GM12892 (cell line): Measurements from ENCODE around the gene STRA8.
A peak's percentile ranks its signal among the peaks of the same experiment; 100 is the strongest.
"Not testable (repeated sequence)": the region's sequence is repeated elsewhere in the genome, so short reads cannot be mapped to it uniquely, and the experiment has no call there.

ENCODE experiments used
- DNase-seq: peaks from one replicate; pipeline ENCODE4 v3.0.0; 2011; ENCODE audit not compliant: insufficient read length
- FAIRE-seq: peaks from 2 replicates; lab custom pipeline; 2011; peaks lifted over from hg19 to GRCh38; lab: Jason Lieb, UNC
- POLR2A ChIP-seq: IDR thresholded peaks from 2 replicates; pipeline ENCODE4 v1.6.1; 2011; ENCODE audit warnings: low read depth, low read length, control low read depth
- POLR2AphosphoS5 ChIP-seq: IDR thresholded peaks from 2 replicates; pipeline ENCODE4 v1.6.1; 2011; ENCODE audit warnings: low read depth, low read length, control low read depth
- TAF1 ChIP-seq: IDR thresholded peaks from 2 replicates; pipeline ENCODE4 v1.6.1; 2011; ENCODE audit warnings: low read depth, mild to moderate bottlenecking, control low read depth, low read length, borderline replicate concordance

STRA8 gene

DNA sequence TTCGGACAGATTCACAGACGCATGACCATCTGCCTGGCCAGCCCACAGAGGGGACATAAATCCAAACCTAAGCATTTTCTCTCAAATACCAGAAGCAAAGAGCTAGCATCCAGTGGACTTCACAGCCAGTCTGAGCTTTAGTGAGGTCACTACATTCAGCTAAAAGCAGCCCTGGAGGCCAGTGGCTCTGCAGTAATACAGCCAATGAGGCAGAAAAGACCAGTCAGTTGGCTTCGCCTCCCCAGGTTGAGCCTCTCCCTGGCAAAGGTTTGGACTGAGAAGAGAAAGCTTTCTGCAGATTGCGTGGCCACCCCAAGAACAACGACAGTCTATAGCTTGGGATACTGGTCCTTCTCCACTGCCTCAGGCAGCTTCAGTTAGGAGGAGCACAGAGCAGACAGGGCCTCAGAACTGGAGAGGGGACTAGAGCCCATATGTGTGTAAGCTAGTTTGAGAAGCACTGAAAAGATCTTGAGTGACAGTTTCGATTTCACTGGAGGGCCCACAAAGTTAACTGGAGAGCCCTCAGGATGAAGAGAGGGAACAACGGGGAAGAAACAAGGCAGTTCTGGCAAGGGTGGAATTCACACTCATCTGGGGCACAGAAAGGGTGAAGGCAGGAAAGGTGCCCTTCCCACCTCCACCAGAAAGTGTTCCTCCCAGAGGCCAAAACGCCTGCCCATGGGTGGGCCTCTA is 26.1 kb upstream of the STRA8 start:
- TF ChIP-seq POLR2A (no peak), TAF1 (no peak), POLR2AphosphoS5 (no peak)
- no peak for DNase-seq
- peak; percentile 60 for FAIRE-seq

DNA sequence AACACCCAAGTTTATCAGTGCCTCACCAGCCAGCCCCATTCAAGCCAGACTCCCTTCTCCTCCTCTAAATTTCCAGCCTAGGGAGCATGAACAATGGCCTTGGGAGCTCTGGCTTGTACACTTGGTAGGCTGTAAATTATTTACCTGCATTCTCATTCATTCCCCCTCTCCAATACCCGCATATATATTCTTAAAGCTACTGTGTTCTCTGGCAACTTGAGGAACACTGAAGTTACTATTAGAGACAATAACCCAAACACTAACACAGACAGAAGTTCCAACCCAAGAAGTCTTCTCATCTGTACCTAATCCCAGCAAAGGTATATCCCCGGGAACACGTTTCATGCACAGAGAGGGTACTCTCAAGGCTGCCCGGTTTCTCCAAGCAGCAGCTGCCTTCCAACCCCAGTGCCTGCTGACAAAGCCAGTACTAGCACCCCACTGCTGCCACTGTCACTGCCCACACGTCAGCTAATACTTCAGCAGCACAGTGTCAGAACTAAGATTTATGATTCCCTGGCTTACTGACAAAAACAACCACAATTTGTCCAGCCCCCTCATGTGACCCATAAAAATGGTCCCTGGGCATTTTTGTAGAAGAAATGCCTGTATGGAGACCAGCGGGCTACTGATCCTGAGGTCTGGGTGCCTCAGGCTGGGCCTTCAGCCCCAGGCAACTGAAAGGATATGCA is 25.4 kb upstream of the STRA8 start:
- DNase-seq (no peak), FAIRE-seq (no peak)
- no peak for TF ChIP-seq TAF1
- no peak for TF ChIP-seq POLR2A
- TF ChIP-seq POLR2AphosphoS5: no peak

DNA sequence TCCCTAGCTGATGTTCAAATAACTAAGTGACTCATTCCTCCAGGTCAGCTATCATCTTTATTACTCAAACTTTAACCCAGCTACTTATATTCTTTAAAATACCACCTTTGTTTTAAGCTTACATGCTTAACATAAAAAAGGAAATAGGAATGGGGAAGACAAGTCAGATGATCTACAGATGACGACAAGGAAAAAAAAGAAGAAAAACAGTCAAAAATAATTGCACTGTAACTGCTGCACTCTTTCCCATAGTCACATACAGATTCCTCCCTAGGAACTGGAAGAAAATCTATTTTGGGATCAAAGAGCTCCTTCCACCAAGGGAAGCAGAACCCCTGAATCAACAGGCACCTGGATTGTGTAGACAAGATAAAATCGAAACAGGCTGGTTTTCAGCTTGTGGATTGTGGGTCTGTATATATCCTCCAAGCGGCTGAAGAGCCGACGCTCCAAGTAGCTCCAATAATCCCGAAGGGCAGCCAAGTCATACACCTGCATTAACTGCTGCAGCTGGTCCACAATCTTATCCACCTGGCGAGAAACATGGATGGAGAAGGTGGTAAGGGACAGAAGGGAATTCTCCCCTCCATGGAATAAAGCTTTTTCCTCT is 24.3 kb upstream of the STRA8 start:
- FAIRE-seq (no peak), DNase-seq (no peak)
- TF ChIP-seq POLR2AphosphoS5 (no peak), TAF1 (no peak), POLR2A (no peak)

DNA sequence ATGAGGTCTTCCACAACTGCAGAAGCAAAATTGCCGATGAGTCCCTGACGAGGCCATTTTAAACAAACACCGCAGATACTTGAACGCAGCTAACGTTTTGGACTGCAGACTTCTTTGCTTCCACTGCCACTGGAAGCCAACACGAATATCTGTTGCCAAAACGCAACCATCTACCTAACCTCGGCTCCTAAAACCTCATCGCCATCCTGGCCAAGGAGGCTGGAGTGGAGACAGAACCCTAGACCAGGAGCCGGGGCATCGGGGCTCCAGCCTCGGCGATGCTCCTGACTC is 22.8 kb upstream of the STRA8 start:
- DNase-seq (no peak), FAIRE-seq (no peak)
- TF ChIP-seq POLR2A (no peak), POLR2AphosphoS5 (no peak), TAF1 (no peak)

DNA sequence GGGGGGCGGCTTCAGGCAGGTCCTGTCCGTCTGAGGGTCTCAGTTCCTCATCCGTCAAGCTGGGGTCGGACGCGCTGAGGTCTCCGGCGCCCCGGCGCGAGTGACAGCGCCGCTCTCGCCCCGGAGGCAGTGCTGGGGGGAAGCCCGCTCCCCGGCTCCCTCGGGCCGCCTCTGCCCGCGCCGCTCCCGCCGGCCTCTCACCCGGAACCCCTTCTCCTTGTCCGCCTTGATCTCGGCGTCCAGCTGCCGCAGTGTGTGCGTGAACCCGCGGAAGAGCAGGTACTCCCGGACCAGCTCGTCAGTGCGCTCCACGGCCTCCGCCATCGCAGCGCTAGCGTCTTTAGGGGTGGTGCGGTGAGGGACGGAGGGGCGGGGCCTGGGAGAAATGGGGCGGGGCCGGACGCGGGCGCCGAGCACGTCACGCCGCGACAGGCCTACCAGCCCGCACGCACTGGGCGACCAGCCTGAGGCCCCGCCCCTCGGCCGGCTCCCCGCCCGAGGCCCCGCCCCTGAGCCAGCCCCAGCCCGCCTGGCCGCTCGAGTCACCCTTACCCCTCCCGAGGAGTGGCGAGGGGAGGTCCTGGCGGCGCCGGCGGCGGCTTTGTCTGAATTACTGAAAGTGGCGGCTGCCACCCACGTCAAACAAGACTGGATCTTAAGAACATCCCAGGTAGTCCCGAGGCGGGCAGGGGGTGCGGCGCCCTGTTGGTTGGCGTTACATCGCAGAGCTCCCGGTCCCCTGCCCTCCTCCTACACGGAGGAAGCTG is 22.3 kb upstream of the STRA8 start, which contains the start of gene WDR91:
TSS of gene WDR91 (minus strand) at position 348 of the 767 bp plus-strand sequence. CDS start at position 324, 24 bp downstream.
- FAIRE-seq (peak; percentile 94), DNase-seq (peak; percentile 98)
- TF ChIP-seq POLR2A (peak; percentile 92), TAF1 (peak; percentile 93), POLR2AphosphoS5 (peak; percentile 87)

DNA sequence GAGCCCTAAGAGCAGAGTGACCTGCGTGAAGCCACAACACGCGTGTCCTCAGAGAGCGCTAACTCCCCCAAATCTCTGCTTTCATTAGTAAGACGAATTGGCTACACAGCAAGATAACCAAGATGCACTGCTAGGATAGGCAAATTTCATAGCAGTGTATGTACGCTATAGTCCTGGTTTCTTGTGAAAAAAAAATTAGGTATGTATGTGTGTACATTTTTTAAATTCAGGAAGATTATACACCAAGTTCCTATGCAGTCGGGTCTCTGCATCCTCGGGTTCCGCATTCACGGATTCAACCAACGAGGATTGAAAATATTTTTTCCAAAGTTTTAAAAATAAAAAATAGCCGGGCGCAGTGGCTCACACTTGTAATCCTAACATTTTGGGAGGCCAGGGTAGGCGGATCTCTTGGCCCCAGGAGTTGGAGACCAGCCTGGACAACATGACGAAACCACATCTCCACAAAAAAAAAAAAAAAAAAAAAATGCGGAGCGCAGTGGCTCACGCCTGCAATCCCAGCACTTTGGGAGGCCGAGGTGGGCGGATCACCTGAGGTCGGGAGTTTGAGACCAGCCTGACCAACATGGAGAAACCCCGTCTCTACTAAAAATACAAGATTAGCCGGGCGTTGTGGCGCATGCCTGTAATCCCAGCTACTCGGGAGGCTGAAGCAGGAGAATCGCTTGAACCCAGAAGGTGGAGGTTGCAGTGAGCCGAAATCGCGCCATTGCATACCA is 21.5 kb upstream of the STRA8 start:
- FAIRE-seq, DNase-seq: not testable (repeated sequence)

DNA sequence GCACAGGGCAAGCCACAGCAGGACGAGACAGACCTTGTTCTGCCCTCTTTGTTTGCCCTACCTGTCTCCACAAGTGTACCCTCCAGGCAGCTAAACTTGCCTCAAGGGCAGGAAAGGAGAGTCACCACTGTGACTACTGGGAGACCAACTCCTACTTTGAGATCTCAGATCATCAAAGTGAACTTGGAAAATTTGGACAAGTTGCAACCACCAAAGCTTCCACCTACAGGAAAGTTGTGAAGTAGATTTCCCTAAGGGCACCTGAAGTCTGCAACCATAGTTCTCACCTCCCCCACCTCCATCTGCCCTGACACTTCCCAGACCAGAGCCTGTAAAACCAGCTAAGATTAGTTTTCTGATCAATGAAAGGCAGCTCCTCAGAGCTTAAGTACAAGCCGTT is 19.8 kb upstream of the STRA8 start:
- DNase-seq (no peak), FAIRE-seq (no peak)
- no peak for TF ChIP-seq TAF1
- no peak for TF ChIP-seq POLR2A
- no peak for TF ChIP-seq POLR2AphosphoS5

DNA sequence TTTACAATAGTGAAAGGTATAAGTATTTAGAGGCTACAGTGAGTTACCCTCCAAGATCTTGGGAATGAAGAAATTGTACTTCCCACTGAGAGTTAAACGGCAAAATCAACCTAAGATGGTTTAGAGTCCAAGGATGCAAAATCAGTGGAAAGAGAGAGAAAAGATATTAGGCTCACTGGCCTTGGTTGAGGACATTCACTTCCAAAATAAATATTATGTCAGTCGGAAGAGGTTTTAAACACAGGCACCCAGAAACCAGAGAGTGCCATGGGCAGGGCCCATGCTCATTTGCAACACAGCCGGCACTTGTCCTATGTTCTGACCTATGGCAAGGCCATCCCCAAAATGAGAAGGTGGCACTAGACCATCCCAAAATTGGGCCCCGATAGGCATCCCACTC is 18.5 kb upstream of the STRA8 start:
- no peak for DNase-seq

DNA sequence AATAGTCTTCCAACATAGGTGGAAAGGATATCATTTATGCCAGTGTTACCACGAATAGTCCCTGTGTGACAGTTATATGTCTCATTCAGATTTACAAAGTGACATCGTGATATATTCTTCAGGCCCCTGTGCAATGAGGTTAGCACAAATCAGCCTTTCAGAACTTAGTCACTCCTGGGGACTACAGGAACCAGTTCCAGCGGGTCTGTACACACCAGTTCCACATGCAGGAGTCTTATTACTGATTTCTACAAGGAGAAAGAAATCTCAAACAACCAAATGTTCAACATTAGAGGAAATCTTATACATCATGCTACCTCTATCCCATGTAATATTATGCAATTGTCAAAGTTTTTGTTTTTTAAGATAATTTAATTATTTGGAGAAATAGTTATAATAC is 17.9 kb upstream of the STRA8 start:
- no peak for TF ChIP-seq POLR2A
- TF ChIP-seq TAF1: no peak
- no peak for TF ChIP-seq POLR2AphosphoS5
- no peak for FAIRE-seq
- no peak for DNase-seq

More for the DNA sequence above, 18.5 kb upstream of the STRA8 start:
- TF ChIP-seq TAF1 (no peak), POLR2A (no peak), POLR2AphosphoS5 (no peak)
- FAIRE-seq: no peak

DNA sequence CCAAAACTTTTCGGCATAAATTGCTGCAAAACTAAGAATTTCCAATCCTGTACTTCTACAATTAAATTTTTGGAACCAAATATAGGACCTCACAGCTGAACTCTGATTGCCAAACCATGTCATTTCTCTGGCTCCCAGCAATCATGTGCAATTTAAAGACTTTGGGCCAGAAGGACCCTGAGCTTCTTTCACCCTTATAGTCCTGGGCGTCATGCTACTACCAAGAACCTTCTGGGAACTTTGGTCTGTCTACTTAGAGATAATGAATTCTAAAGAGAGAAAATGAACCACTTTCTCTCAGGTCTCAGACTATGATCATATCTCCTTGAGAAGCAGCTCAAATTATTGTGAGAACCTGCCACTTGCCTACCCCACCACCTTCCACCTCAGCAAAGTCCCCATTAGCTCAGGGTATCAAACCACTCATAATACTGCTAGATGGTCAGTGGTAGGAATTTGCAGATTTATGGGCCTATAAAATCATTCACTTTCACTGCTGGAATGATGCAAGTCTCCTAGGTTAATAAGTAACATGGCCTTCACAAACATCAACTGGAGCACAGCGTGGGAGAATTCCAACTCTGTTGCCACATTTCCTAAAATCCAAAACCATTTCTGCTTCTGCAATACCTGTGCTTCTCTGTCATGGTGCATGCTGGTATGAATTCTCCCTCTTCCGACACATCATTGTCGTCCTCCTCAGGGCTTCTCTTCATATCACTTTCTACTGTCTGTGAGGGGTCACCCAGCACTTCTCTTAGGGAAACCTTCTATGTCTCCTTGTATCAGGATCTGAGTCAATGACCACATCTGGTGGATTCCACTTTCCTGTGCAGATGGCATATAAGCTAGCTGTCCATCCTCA is 15.8 kb upstream of the STRA8 start:
- DNase-seq (no peak), FAIRE-seq (no peak)
- TF ChIP-seq TAF1 (no peak), POLR2A (no peak), POLR2AphosphoS5 (no peak)
